Measurements from ENCODE around the gene DNAJB13. TPM values are rescaled to one million over a fixed set of nuclear protein-coding genes. Genes with fewer than 3 reads are reported as not detected.

The DNAJB13 gene
- total RNA-seq, 1 experiment from 2014 or later = 0.29 TPM

GRCh38 chr11:73989156-73989555 is 38.3 kb downstream of the DNAJB13 start:
- H3K27me3 ChIP-seq (ENCODE audit: low read length) = no peaks in the 10 kb centered on the region
- TF ChIP-seq CTCF (conservative IDR thresholded peaks at IDR 0.05; ENCODE audit: low read depth, low read length) = peak; percentile 59
- no peak for TF ChIP-seq EZH2 (IDR thresholded peaks at IDR 0.05; ENCODE audit: low read length, unreplicated experiment)
- no peak overlapping the region for H3K27ac ChIP-seq (ENCODE audit: low read length)
- peak; percentile 44 for DNase-seq
- ATAC-seq = no peak
- H3F3A ChIP-seq (ENCODE audit: low read length, unreplicated experiment) = no peaks in the 10 kb centered on the region
- H3K4me3 ChIP-seq (ENCODE audit: low read length) = no peak overlapping the region
- no peaks in the 10 kb centered on the region for H3K9me2 ChIP-seq (replicated peaks; ENCODE audit: low read length)
- H3K79me2 ChIP-seq (ENCODE audit: low read length) = no peaks in the 10 kb centered on the region
- no peaks in the 10 kb centered on the region for H4K20me1 ChIP-seq (ENCODE audit: low read length)
- H3K9ac ChIP-seq (ENCODE audit: low read length) = no peak overlapping the region
- no peak overlapping the region for H3K4me2 ChIP-seq (ENCODE audit: low read length)
- no peaks in the 10 kb centered on the region for H3K4me1 ChIP-seq (ENCODE audit: insufficient read depth, low read length)
- ChIA-PET POLR2A (ENCODE audit: unreplicated experiment) (no interaction called here), CTCF (interaction anchor here (0.6 kb wide), 1 partner anchor 67 kb away, joined by 3 read pairs; no protein-coding TSS in a partner anchor)
- intact Hi-C loops (cut with micrococcal nuclease) = loop anchor here (2.0 to 10.0 kb wide), 2 partner anchors 102 to 186 kb away; partner anchors contain the start of genes C2CD3 and PPME1
- no peak overlapping the region for H2AFZ ChIP-seq (ENCODE audit: low read length)
- no peaks in the 10 kb centered on the region for H3K9me3 ChIP-seq (ENCODE audit: low read length)
- no TSS peak for BruUV-seq (replicated peaks)
- H3K36me3 ChIP-seq (ENCODE audit: low read depth, low read length) = no peaks in the 10 kb centered on the region

DNA sequence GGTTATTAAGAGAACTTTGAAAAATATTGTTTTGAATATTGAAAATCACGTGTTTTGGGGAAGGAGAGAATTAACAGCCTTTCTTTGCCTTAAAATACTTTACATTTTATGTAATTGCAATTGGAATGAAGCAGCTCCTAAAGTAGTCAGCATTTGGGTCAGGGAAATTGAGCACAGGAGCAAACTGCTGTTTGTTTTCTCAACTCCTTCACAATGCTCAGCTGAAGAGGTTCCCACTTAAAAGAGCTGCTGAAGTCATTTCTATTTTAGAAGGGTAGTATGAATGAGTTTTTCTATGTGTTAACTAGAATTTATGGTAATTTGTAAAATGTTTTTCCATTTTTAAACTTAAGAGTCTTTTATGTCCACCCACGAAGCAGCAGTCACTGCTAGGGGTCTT is 39.9 kb downstream of the DNAJB13 start:
- intact Hi-C loops (cut with micrococcal nuclease) = no loop called here
- TF ChIP-seq CTCF (conservative IDR thresholded peaks at IDR 0.05; ENCODE audit: low read depth, low read length) (no peak), EZH2phosphoT487 (IDR thresholded peaks at IDR 0.05; ENCODE audit: borderline replicate concordance, low read length) (no peak), EZH2 (IDR thresholded peaks at IDR 0.05; ENCODE audit: low read length, unreplicated experiment) (no peak)
- CTCF ChIA-PET = no interaction called here

DNA sequence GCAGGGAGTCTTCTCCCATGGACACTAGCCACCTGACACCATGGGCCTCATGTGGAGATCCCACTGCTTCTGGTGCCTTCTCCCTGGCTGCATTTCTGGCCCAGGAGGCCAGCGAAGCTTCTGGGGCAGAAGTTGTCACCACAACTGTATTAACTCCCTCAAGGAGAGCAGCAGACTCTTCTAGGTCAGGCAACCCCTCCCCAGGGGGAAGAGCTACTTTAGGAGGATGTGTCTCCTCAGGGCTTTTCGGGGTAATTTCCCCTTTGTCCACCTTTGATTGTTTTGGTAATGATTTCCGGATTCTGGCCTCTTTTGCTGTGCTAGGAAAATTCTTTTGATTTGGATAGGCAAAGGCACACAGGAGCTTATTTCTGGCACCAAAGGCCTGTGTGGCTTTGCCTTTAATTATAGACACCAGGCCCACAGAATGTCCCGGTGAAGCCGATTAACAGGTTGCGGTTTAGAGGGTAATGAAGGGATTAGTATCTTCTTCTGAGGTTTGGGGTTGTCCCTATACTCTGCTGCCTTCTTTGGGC is 40.7 kb downstream of the DNAJB13 start:
- H3K9ac ChIP-seq (ENCODE audit: low read length) = no peak overlapping the region
- H3K36me3 ChIP-seq (ENCODE audit: low read depth, low read length) = no peaks in the 10 kb centered on the region
- H3K9me2 ChIP-seq (replicated peaks; ENCODE audit: low read length) = no peaks in the 10 kb centered on the region
- no peak overlapping the region for H2AFZ ChIP-seq (ENCODE audit: low read length)
- CTCF ChIA-PET = no interaction called here
- H3K79me2 ChIP-seq (ENCODE audit: low read length) = no peaks in the 10 kb centered on the region
- no TSS peak for BruUV-seq (replicated peaks)
- no peak overlapping the region for H3K27ac ChIP-seq (ENCODE audit: low read length)
- no peaks in the 10 kb centered on the region for H3K9me3 ChIP-seq (ENCODE audit: low read length)
- H3F3A ChIP-seq (ENCODE audit: low read length, unreplicated experiment) = peaks cover under 1% of the 10 kb centered on the region
- POLR2A ChIA-PET (ENCODE audit: unreplicated experiment) = no interaction called here
- H3K4me2 ChIP-seq (ENCODE audit: low read length) = no peak overlapping the region
- no peak for ATAC-seq
- peaks cover 9% of the 10 kb centered on the region for H3K4me1 ChIP-seq (ENCODE audit: insufficient read depth, low read length)
- DNase-seq = no peak
- no peaks in the 10 kb centered on the region for H3K27me3 ChIP-seq (ENCODE audit: low read length)
- no peaks in the 10 kb centered on the region for H4K20me1 ChIP-seq (ENCODE audit: low read length)
- H3K4me3 ChIP-seq (ENCODE audit: low read length) = no peak overlapping the region
- TF ChIP-seq CTCF (conservative IDR thresholded peaks at IDR 0.05; ENCODE audit: low read depth, low read length) (no peak), EZH2phosphoT487 (IDR thresholded peaks at IDR 0.05; ENCODE audit: borderline replicate concordance, low read length) (no peak), EZH2 (IDR thresholded peaks at IDR 0.05; ENCODE audit: low read length, unreplicated experiment) (no peak)
- intact Hi-C loops (cut with micrococcal nuclease) = no loop called here

More for the DNA sequence above, 39.9 kb downstream of the DNAJB13 start:
- Histone ChIP-seq H2AFZ (ENCODE audit: low read length) (no peak overlapping the region), H3K27ac (ENCODE audit: low read length) (no peak overlapping the region), H4K20me1 (ENCODE audit: low read length) (no peaks in the 10 kb centered on the region), H3K9me2 (replicated peaks; ENCODE audit: low read length) (no peaks in the 10 kb centered on the region), H3K4me3 (ENCODE audit: low read length) (no peak overlapping the region), H3K4me1 (ENCODE audit: insufficient read depth, low read length) (0 out of 2 replicates have a peak, but pooled peaks cover 1% of the 10 kb centered on the region), H3K4me2 (ENCODE audit: low read length) (no peak overlapping the region), H3K9ac (ENCODE audit: low read length) (no peak overlapping the region), H3K27me3 (ENCODE audit: low read length) (no peaks in the 10 kb centered on the region), H3K36me3 (ENCODE audit: low read depth, low read length) (no peaks in the 10 kb centered on the region), H3K9me3 (ENCODE audit: low read length) (no peaks in the 10 kb centered on the region), H3F3A (ENCODE audit: low read length, unreplicated experiment) (no peaks in the 10 kb centered on the region), H3K79me2 (ENCODE audit: low read length) (no peaks in the 10 kb centered on the region)
- no peak for DNase-seq
- no peak for ATAC-seq
- POLR2A ChIA-PET (ENCODE audit: unreplicated experiment) = no interaction called here
- no TSS peak for BruUV-seq (replicated peaks)

Measured in PC-3 (cell line).